Kidney epithelial cell (primary cell): Measurements from ENCODE around the gene SYT17. TPM values are rescaled to one million over a fixed set of nuclear protein-coding genes. Genes with fewer than 3 reads are reported as not detected.

Experiments used
- DNase-seq: peaks from one replicate; pipeline ENCODE4 v3.0.0-alpha.2; 2010; ENCODE audit warnings: low read depth
- H3K27me3 ChIP-seq: 2 replicates; pipeline ENCODE4 v1.6.0; 2011; ENCODE audit warnings: low read length; ENCODE audit not compliant: control insufficient read depth, insufficient read depth
- H3K36me3 ChIP-seq: 2 replicates; pipeline ENCODE4 v1.5.1; 2011; ENCODE audit warnings: low read length; ENCODE audit not compliant: control insufficient read depth, insufficient read depth
- H3K4me3 ChIP-seq: 2 replicates; pipeline ENCODE4 v1.5.1; 2011; ENCODE audit warnings: low read depth, mild to moderate bottlenecking, control low read depth, low read length
- total RNA-seq: library from RNA; depleted of rRNA; stranded (reverse); fragments of >200 nt; gene quantifications from 2 replicates; pipeline ENCODE4 v1.2.3, GENCODE V29; 2015
- TF ChIP-seq, protein P1 (sequence below): IDR thresholded peaks from 2 replicates; pipeline ENCODE4 v1.5.1; 2011; ENCODE audit warnings: mild to moderate bottlenecking, moderate library complexity, low read length, control low read depth, inconsistent platforms; ENCODE audit not compliant: insufficient read depth, poor library complexity, severe bottlenecking

Gene SYT17
- total RNA-seq, 1 donor from 2014 or later = 0.63 TPM

DNA sequence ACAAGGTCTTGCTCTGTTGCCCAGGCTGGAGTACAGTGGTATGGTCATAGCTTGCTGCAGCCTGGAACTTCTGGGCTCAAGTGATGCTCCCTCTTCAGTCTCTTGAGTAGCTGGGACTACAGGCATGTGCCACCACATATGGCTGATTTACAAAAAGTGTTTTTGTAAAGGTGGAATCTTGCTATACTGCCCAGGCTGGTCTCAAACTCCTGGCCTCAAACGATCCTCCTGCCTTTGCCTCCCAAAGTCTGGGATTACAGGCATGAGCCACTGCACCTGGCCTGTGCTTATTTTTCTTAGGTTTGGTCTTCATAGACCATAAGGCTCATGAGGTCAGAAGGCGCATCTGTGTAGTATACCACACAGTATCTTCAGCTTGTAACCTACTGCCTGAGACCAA, 122.8 kb downstream of the SYT17 start:
- H3K4me3 ChIP-seq = no peak overlapping the region
- no peaks in the 10 kb centered on the region for H3K36me3 ChIP-seq
- peaks cover 2% of the 10 kb centered on the region for H3K27me3 ChIP-seq
- TF ChIP-seq, protein P1, sequence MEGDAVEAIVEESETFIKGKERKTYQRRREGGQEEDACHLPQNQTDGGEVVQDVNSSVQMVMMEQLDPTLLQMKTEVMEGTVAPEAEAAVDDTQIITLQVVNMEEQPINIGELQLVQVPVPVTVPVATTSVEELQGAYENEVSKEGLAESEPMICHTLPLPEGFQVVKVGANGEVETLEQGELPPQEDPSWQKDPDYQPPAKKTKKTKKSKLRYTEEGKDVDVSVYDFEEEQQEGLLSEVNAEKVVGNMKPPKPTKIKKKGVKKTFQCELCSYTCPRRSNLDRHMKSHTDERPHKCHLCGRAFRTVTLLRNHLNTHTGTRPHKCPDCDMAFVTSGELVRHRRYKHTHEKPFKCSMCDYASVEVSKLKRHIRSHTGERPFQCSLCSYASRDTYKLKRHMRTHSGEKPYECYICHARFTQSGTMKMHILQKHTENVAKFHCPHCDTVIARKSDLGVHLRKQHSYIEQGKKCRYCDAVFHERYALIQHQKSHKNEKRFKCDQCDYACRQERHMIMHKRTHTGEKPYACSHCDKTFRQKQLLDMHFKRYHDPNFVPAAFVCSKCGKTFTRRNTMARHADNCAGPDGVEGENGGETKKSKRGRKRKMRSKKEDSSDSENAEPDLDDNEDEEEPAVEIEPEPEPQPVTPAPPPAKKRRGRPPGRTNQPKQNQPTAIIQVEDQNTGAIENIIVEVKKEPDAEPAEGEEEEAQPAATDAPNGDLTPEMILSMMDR = no peak
- DNase-seq = no peak

DNA sequence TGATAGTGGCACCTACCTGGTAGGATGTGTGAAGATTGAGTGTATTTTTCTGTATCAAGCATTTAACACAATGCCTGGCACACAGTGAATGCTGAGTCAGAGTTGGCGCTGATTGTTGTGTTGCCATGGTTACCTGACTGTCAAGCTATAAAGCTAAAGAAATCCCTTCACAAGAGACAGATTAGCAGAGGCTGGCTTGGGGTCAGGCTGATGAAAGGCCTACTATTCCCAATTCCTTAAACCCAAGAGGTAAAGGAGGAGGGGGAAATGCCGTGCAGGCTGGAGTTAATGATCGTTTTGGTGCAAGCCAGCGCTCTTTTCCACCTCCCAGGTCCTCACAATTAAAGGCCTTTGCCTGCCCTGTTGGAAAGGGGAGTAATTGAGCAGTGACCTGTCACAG, 123.4 kb downstream of the SYT17 start:
- TF ChIP-seq, protein P1 = no peak
- no peak overlapping the region for H3K4me3 ChIP-seq
- H3K36me3 ChIP-seq = no peaks in the 10 kb centered on the region
- peaks cover 2% of the 10 kb centered on the region for H3K27me3 ChIP-seq
- DNase-seq = no peak

- DNase-seq = no peak
- TF ChIP-seq, protein P1 = no peak
- H3K36me3 ChIP-seq = no peaks in the 10 kb centered on the region
- H3K27me3 ChIP-seq = peaks cover 2% of the 10 kb centered on the region
- H3K4me3 ChIP-seq = no peak overlapping the region
Measured at GRCh38 chr16:19292186-19292585, 124.1 kb downstream of the SYT17 start.

DNA sequence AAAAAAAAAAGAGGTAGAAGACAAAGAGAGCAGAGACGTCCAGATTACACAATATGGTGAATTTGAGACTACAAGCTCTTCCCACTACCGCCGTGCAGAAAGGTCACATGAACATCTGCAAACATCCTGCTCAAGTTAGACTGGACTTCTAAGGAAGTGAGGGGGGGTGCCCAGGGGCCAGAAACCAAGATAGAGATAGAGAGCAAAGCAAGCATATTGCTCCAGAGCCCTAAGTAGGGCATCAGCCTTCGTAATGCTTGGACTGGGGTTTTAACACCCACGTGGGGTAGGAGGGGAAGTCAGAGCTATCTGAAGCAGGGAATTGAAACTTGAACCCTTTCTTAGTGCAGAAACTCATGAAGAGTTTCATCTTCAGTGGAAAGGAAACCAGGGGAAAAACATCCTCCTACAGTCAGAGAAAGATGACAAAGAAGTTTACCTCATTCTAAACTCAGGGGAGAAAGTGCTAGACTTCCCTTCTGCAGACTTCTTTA, 126.2 kb downstream of the SYT17 start:
- Histone ChIP-seq H3K27me3 (peaks cover 2% of the 10 kb centered on the region), H3K36me3 (no peaks in the 10 kb centered on the region), H3K4me3 (no peak overlapping the region)
- DNase-seq = no peak
- TF ChIP-seq, protein P1 = no peak

DNA sequence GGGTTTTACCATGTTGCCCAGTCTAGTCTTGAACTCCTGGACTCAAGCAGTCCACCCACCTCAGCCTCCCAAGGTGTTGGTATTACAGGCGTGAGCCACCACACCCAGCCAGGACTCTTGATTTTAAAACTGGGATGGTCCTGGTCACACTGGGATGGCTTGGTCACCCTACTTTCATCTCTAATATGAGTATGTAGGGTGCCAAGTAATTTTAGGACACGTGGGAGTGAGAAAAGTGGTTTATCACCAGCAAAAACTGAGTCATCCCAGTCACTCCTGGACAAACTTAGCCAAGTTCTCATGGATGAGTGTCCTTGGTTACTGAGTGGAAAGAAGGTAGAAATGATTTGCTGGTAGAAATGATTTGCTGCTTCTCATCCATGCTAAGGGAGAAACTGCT, 127.4 kb downstream of the SYT17 start:
- no peak overlapping the region for H3K4me3 ChIP-seq
- peaks cover 2% of the 10 kb centered on the region for H3K27me3 ChIP-seq
- H3K36me3 ChIP-seq = no peaks in the 10 kb centered on the region
- no peak for DNase-seq
- TF ChIP-seq, protein P1 = no peak

GRCh38 chr16:19297454-19297853, 129.4 kb downstream of the SYT17 start:
- DNase-seq = no peak
- TF ChIP-seq, protein P1 = no peak
- H3K4me3 ChIP-seq = no peak overlapping the region
- H3K36me3 ChIP-seq = no peaks in the 10 kb centered on the region
- no peaks in the 10 kb centered on the region for H3K27me3 ChIP-seq
